GM18868 (cell line): ENCODE measurements around the gene ZNF575.

Experiments used
- ATAC-seq: cut with Tn5 transposase; IDR thresholded peaks from one replicate; pipeline ENCODE4 v1.9.1; 2021; ENCODE audit warnings: mild to moderate bottlenecking, moderate library complexity; ENCODE audit not compliant: unreplicated experiment

Gene ZNF575

GRCh38 chr19:43532962-43533545 lies at the start of gene ZNF575:
Gene ZNF575, plus strand, starts transcription at chr19:43533188. Its CDS starts 1,235 bp downstream, at chr19:43534423.
- peak; percentile 55 for ATAC-seq

- ATAC-seq: no peak
Observed at GRCh38 chr19:43483281-43483680, 49.7 kb upstream of the ZNF575 start.

- ATAC-seq: no peak
Observed at GRCh38 chr19:43485951-43486350, 47.0 kb upstream of the ZNF575 start.

- no peak for ATAC-seq
Observed at GRCh38 chr19:43486412-43486811, 46.6 kb upstream of the ZNF575 start.

GRCh38 chr19:43488179-43488578 lies 44.8 kb upstream of the ZNF575 start:
- ATAC-seq: no peak

GRCh38 chr19:43489310-43489709 lies 43.7 kb upstream of the ZNF575 start:
- ATAC-seq: peak; percentile 39

GRCh38 chr19:43489979-43490599 lies 42.9 kb upstream of the ZNF575 start:
- ATAC-seq: no peak

- ATAC-seq: no peak
Observed at GRCh38 chr19:43490759-43491158, 42.2 kb upstream of the ZNF575 start.

GRCh38 chr19:43495082-43495481 lies 37.9 kb upstream of the ZNF575 start:
- ATAC-seq: no peak

- ATAC-seq: no peak
Observed at GRCh38 chr19:43496960-43497359, 36.0 kb upstream of the ZNF575 start.

GRCh38 chr19:43498233-43498842 lies 34.6 kb upstream of the ZNF575 start:
- ATAC-seq: no peak

GRCh38 chr19:43499042-43499441 lies 33.9 kb upstream of the ZNF575 start:
- no peak for ATAC-seq

GRCh38 chr19:43501661-43502418 lies 31.1 kb upstream of the ZNF575 start:
- no peak for ATAC-seq

GRCh38 chr19:43502419-43502976 lies 30.5 kb upstream of the ZNF575 start:
- ATAC-seq: no peak

GRCh38 chr19:43503501-43504425 lies 29.2 kb upstream of the ZNF575 start:
- peak; percentile 85 for ATAC-seq

GRCh38 chr19:43504426-43505185 lies 28.4 kb upstream of the ZNF575 start, which contains the start of gene PHLDB3:
Gene PHLDB3, minus strand, starts transcription at chr19:43504746. Its CDS starts 628 bp downstream, at chr19:43504118.
- ATAC-seq: peak; percentile 18

GRCh38 chr19:43505186-43505456 lies 27.9 kb upstream of the ZNF575 start:
- no peak for ATAC-seq

GRCh38 chr19:43505941-43506340 lies 27.0 kb upstream of the ZNF575 start:
- no peak for ATAC-seq

GRCh38 chr19:43506629-43507028 lies 26.4 kb upstream of the ZNF575 start:
- ATAC-seq: no peak

GRCh38 chr19:43507880-43508279 lies 25.1 kb upstream of the ZNF575 start:
- ATAC-seq: no peak
